BJ (cell line): Measurements from ENCODE around the gene COG1. TPM values are rescaled to one million over a fixed set of nuclear protein-coding genes. Genes with fewer than 3 reads are reported as not detected.

Experiments used
- CTCF ChIA-PET: fragments of 350-600 bp; formaldehyde crosslinking; extraction: SDS; loops from one replicate; lab custom pipeline; 2021; ENCODE audit warnings: antibody characterized with exemption, inconsistent platforms; lab: Yijun Ruan, JAX
- POLR2A ChIA-PET: fragments of 300-600 bp; sonication (Branson Sonifier 250); formaldehyde crosslinking; extraction: SDS; loops from one replicate; lab custom pipeline; 2021; ENCODE audit warnings: antibody characterized with exemption; lab: Charles Lee
- DNase-seq: peaks from one replicate; pipeline ENCODE4 v3.0.0-alpha.2; 2011; ENCODE audit warnings: low read depth
- H3K27me3 ChIP-seq: 2 replicates; pipeline ENCODE4 v1.6.0; 2011; ENCODE audit warnings: low read length; ENCODE audit not compliant: control insufficient read depth, insufficient read depth
- H3K36me3 ChIP-seq: 2 replicates; pipeline ENCODE4 v1.5.1; 2011; ENCODE audit warnings: low read length; ENCODE audit not compliant: control insufficient read depth, insufficient read depth
- H3K4me3 ChIP-seq: 2 replicates; pipeline ENCODE4 v1.5.1; 2011; ENCODE audit warnings: low read depth, mild to moderate bottlenecking, control low read depth, low read length
- CTCF ChIP-seq: IDR thresholded peaks from 2 replicates; pipeline ENCODE4 v1.5.1; 2011; ENCODE audit warnings: low read depth, mild to moderate bottlenecking, control low read depth, inconsistent platforms, low read length, moderate library complexity; ENCODE audit not compliant: insufficient read depth
- polyA plus RNA-seq: library from polyadenylated mRNA; depleted of rRNA; stranded (reverse); fragments of >200 nt; gene quantifications from 2 replicates; pipeline ENCODE4 v1.2.3, GENCODE V29; 2011

The COG1 gene
- polyA plus RNA-seq, 1 experiment: 54.9 TPM

- TF ChIP-seq CTCF: peak; percentile 28; the same call in 1 of the 2 replicates
- CTCF ChIA-PET: interaction anchor here (0.9 to 1.6 kb wide), 3 partner anchors 11 to 60 kb away, joined by 3 to 8 read pairs (median 4); a partner anchor contains a TSS
- H3K36me3 ChIP-seq: peaks cover 29% of the 10 kb centered on the region
- no peak for DNase-seq
- H3K4me3 ChIP-seq: no peak overlapping the region
- no peaks in the 10 kb centered on the region for H3K27me3 ChIP-seq
- POLR2A ChIA-PET: no interaction called here
Measured at GRCh38 chr17:73196500-73196899, 3.6 kb downstream of the COG1 start.

GRCh38 chr17:73197161-73197560, 4.3 kb downstream of the COG1 start:
- no peak for TF ChIP-seq CTCF
- no peak for DNase-seq
- Histone ChIP-seq H3K27me3 (no peaks in the 10 kb centered on the region), H3K36me3 (peaks cover 30% of the 10 kb centered on the region), H3K4me3 (no peak overlapping the region)
- ChIA-PET POLR2A (no interaction called here), CTCF (interaction anchor here (0.6 to 1.6 kb wide), 4 partner anchors 10 to 59 kb away, joined by 3 to 8 read pairs (median 4); a partner anchor contains a TSS)

DNA sequence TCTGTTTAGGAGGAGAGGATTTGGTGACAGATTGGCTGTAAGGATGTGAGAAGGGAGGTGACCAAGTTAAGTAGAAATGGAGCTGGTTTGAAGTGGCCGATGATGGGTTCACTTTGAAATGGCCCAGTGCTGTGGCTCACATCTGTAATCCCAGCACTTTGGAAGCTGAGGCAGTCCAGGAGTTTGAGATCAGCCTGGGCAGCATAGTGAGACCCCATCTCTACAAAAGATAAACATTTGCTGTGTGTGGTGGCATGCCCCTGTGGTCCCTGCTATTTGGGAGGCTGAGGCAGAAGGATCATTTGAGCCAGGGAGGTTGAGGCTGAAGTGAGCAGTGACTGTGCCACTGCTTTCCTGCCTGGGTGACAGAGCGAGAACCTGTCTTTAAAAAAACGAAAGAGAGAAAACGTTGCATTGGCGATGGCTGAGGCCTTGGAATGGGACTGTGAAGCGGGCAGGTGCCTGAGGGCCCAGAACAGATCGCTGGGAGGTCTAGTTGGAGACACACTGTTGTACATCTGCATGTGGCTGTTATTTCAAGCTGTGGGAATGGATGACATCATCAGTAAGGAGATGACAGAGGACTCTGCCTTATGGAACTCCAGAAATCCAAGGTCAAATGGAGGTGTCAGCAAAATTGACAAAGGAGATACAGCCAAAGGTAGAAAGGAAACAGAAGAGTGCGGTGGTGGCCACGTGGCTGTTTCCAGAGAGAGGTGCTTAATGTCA, 5.5 kb downstream of the COG1 start:
- H3K36me3 ChIP-seq: peaks cover 33% of the 10 kb centered on the region
- TF ChIP-seq CTCF: no peak
- no peaks in the 10 kb centered on the region for H3K27me3 ChIP-seq
- no peak overlapping the region for H3K4me3 ChIP-seq
- DNase-seq: no peak
- POLR2A ChIA-PET: no interaction called here
- CTCF ChIA-PET: no interaction called here

DNA sequence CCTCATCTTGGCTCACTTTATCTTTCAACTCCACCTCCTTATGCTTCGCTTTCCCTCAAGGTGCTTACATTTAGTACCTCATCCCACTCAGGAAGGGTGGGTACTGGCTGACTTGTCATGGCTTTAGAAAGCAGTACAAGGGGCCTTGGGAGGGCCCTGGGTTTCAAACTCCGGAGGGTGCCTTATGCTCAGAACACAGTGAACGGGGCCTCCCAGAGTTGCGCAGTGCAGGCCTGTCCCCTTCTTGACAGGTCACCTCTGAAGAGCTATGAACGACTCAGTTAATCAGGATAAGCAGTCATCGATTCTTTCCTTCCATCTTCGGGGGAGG, 6.0 kb downstream of the COG1 start:
- DNase-seq: no peak
- no peak overlapping the region for H3K4me3 ChIP-seq
- ChIA-PET CTCF (no interaction called here), POLR2A (no interaction called here)
- no peaks in the 10 kb centered on the region for H3K27me3 ChIP-seq
- H3K36me3 ChIP-seq: peaks cover 34% of the 10 kb centered on the region
- no peak for TF ChIP-seq CTCF

- Histone ChIP-seq H3K4me3 (no peak overlapping the region), H3K27me3 (no peaks in the 10 kb centered on the region), H3K36me3 (peaks cover 37% of the 10 kb centered on the region)
- CTCF ChIA-PET: interaction anchor here (1.6 kb wide), 1 partner anchor 29 kb away, joined by 4 read pairs; no protein-coding TSS in a partner anchor
- no peak for DNase-seq
- POLR2A ChIA-PET: no interaction called here
- no peak for TF ChIP-seq CTCF
Measured at GRCh38 chr17:73199751-73200317, 7.0 kb downstream of the COG1 start.
